Measurements from ENCODE around the gene CASQ1.

DNA sequence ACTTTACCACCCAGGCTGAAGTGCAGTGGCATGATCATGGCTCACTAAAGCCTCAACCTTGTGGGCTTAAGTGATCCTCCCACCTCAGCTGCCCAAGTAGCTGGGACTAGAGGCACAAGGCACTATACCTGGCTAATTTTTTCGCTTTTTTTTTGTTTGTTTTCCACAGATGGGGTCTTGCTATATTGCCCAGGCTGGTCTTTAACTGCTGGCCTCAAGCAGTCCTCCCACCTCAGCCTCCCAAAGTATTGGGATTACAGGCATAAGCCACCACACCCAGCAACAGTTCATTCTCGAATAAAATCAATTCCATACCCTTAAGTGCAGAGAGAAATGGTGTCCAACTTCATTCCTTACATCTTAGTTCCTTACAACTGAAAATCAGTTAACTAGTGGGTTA lies 47.2 kb downstream of the CASQ1 start:
- TF ChIP-seq, protein P1, sequence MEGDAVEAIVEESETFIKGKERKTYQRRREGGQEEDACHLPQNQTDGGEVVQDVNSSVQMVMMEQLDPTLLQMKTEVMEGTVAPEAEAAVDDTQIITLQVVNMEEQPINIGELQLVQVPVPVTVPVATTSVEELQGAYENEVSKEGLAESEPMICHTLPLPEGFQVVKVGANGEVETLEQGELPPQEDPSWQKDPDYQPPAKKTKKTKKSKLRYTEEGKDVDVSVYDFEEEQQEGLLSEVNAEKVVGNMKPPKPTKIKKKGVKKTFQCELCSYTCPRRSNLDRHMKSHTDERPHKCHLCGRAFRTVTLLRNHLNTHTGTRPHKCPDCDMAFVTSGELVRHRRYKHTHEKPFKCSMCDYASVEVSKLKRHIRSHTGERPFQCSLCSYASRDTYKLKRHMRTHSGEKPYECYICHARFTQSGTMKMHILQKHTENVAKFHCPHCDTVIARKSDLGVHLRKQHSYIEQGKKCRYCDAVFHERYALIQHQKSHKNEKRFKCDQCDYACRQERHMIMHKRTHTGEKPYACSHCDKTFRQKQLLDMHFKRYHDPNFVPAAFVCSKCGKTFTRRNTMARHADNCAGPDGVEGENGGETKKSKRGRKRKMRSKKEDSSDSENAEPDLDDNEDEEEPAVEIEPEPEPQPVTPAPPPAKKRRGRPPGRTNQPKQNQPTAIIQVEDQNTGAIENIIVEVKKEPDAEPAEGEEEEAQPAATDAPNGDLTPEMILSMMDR (IDR thresholded peaks at IDR 0.05; ENCODE audit: extremely low read depth in 1 of 2, insufficient read depth in 1 of 2, low read depth in 1 of 2, low read length in 2 of 2): no peak
- no peak for TF ChIP-seq MYC (IDR thresholded peaks at IDR 0.05; ENCODE audit: low read depth, low read length)
